SK-N-MC (cell line): ENCODE measurements around the gene GRSF1.

ENCODE experiments used
- DNase-seq: peaks from one replicate; pipeline ENCODE4 v3.0.0-alpha.2; 2011; ENCODE audit warnings: low read depth, low spot score
- H3K27ac ChIP-seq: fragments of 200-600 bp; sonication (generic); 2 replicates; pipeline ENCODE4 v1.5.1; 2016; ENCODE audit warnings: mixed run types
- H3K36me3 ChIP-seq: fragments of 200-600 bp; sonication (generic); 2 replicates; pipeline ENCODE4 v1.6.1; 2017; ENCODE audit warnings: antibody characterized with exemption, low read length, mixed read lengths; ENCODE audit not compliant: insufficient read depth
- H3K4me3 ChIP-seq: fragments of 200-600 bp; sonication (generic); 2 replicates; pipeline ENCODE4 v1.5.1; 2016
- H3K9ac ChIP-seq: fragments of 200-600 bp; sonication (generic); 2 replicates; pipeline ENCODE4 v1.8.0; 2017; ENCODE audit warnings: mixed run types, mixed read lengths; ENCODE audit not compliant: insufficient read length
- H3K9me3 ChIP-seq: fragments of 200-600 bp; sonication (generic); 2 replicates; pipeline ENCODE4 v1.6.1; 2017; ENCODE audit warnings: low read depth, mild to moderate bottlenecking, antibody characterized with exemption, low read length, moderate library complexity, mixed read lengths
- EZH2 ChIP-seq: fragments of 200-600 bp; sonication (generic); IDR thresholded peaks from one replicate; pipeline ENCODE4 v1.6.1; 2017; ENCODE audit warnings: antibody characterized with exemption
- FOXP2 ChIP-seq: optimal IDR thresholded peaks from 2 replicates; pipeline ENCODE3; 2011; ENCODE audit warnings: mild to moderate bottlenecking, moderate library complexity; ENCODE audit not compliant: insufficient read depth; ENCODE audit errors: extremely low read length, control extremely low read depth
- POLR2AphosphoS5 ChIP-seq: IDR thresholded peaks from 2 replicates; pipeline ENCODE4 v1.6.1; 2012; ENCODE audit warnings: mild to moderate bottlenecking, low read depth, low read length, borderline replicate concordance

The GRSF1 gene

GRCh38 chr4:70818173-70818855 is 21.4 kb downstream of the GRSF1 start:
- TF ChIP-seq EZH2 (no peak), POLR2AphosphoS5 (no peak), FOXP2 (no peak)
- peak; percentile 47 for DNase-seq
- Histone ChIP-seq H3K27ac (peak overlapping the region; percentile 96), H3K4me3 (peak overlapping the region; percentile 54), H3K36me3 (peaks cover 57% of the 10 kb centered on the region), H3K9me3 (no peaks in the 10 kb centered on the region), H3K9ac (peak overlapping the region; percentile 51)

GRCh38 chr4:70816894-70817293 is 22.8 kb downstream of the GRSF1 start:
- no peak; the same call in 1 of the 2 replicates for TF ChIP-seq POLR2AphosphoS5
- no peak for TF ChIP-seq EZH2
- TF ChIP-seq FOXP2, result no peak
- Histone ChIP-seq H3K4me3 (no peak overlapping the region), H3K9me3 (no peaks in the 10 kb centered on the region), H3K27ac (peak overlapping the region; percentile 96; the same call in 1 of the 2 replicates), H3K9ac (no peak overlapping the region), H3K36me3 (peaks cover 45% of the 10 kb centered on the region)
- DNase-seq, result no peak

- H3K36me3 ChIP-seq, result peaks cover 34% of the 10 kb centered on the region
- H3K4me3 ChIP-seq, result no peak overlapping the region
- no peaks in the 10 kb centered on the region for H3K9me3 ChIP-seq
- TF ChIP-seq POLR2AphosphoS5, result no peak
- TF ChIP-seq EZH2, result no peak
- TF ChIP-seq FOXP2, result no peak
- no peak for DNase-seq
- H3K27ac ChIP-seq, result no peak overlapping the region
- no peak overlapping the region for H3K9ac ChIP-seq
Observed at GRCh38 chr4:70815370-70815769, 24.3 kb downstream of the GRSF1 start.

GRCh38 chr4:70808151-70808550 is 31.5 kb downstream of the GRSF1 start:
- no peak for DNase-seq

GRCh38 chr4:70802928-70803580 is 36.6 kb downstream of the GRSF1 start:
- DNase-seq, result no peak
- H3K27ac ChIP-seq, result no peak overlapping the region
- H3K9me3 ChIP-seq, result no peaks in the 10 kb centered on the region
- no peak for TF ChIP-seq POLR2AphosphoS5
- TF ChIP-seq FOXP2, result no peak
- no peak for TF ChIP-seq EZH2
- H3K36me3 ChIP-seq, result no peaks in the 10 kb centered on the region
- no peak overlapping the region for H3K9ac ChIP-seq
- H3K4me3 ChIP-seq, result no peak overlapping the region

More at GRCh38 chr4:70808151-70808550, 31.5 kb downstream of the GRSF1 start:
- TF ChIP-seq POLR2AphosphoS5, result no peak
- TF ChIP-seq FOXP2, result no peak
- no peak for TF ChIP-seq EZH2
- no peaks in the 10 kb centered on the region for H3K36me3 ChIP-seq
- H3K4me3 ChIP-seq, result no peak overlapping the region
- H3K9me3 ChIP-seq, result no peaks in the 10 kb centered on the region
- no peak overlapping the region for H3K27ac ChIP-seq
- no peak overlapping the region for H3K9ac ChIP-seq

- DNase-seq, result no peak
- Histone ChIP-seq H3K9ac (no peak overlapping the region), H3K9me3 (no peaks in the 10 kb centered on the region), H3K4me3 (no peak overlapping the region), H3K27ac (no peak overlapping the region), H3K36me3 (no peaks in the 10 kb centered on the region)
- TF ChIP-seq EZH2, result no peak
- no peak for TF ChIP-seq POLR2AphosphoS5
- TF ChIP-seq FOXP2, result no peak
Observed at GRCh38 chr4:70801265-70801809, 38.4 kb downstream of the GRSF1 start.

GRCh38 chr4:70793626-70794025 is 46.1 kb downstream of the GRSF1 start:
- no peak for TF ChIP-seq EZH2
- no peak for TF ChIP-seq POLR2AphosphoS5
- no peak for TF ChIP-seq FOXP2
- DNase-seq, result no peak
- Histone ChIP-seq H3K9ac (no peak overlapping the region), H3K9me3 (no peaks in the 10 kb centered on the region), H3K4me3 (no peak overlapping the region), H3K27ac (no peak overlapping the region), H3K36me3 (peaks cover 12% of the 10 kb centered on the region)

- H3K9me3 ChIP-seq, result no peaks in the 10 kb centered on the region
- no peak overlapping the region for H3K9ac ChIP-seq
- TF ChIP-seq POLR2AphosphoS5 (no peak), EZH2 (no peak), FOXP2 (no peak)
- DNase-seq, result no peak
- peaks cover 8% of the 10 kb centered on the region; the same call in 1 of the 2 replicates for H3K36me3 ChIP-seq
- H3K4me3 ChIP-seq, result no peak overlapping the region
- no peak overlapping the region for H3K27ac ChIP-seq
Observed at GRCh38 chr4:70788733-70789132, 51.0 kb downstream of the GRSF1 start.
